Gastrocnemius medialis (tissue), 4 donors: ENCODE measurements around the gene CGB3. TPM values are rescaled to one million over a fixed set of nuclear protein-coding genes. Genes with fewer than 3 reads are reported as not detected.
"Not testable (repeated sequence)": the region's sequence is repeated elsewhere in the genome, so short reads cannot be mapped to it uniquely, and the experiment has no call there.

Source experiments
- ATAC-seq, 2 donors: fragments of 150-250 bp; one replicate each; pipeline ENCODE4 v1.9.1; 2016
- DNase-seq, 2 donors: peaks; one replicate each; pipeline ENCODE4 v3.0.0-alpha.2; 2019
- H3K27ac ChIP-seq, 4 donors: fragments of 200-600 bp; sonication (generic); 1 replicate in 1 of 4; 2 replicates in 3 of 4; pipeline ENCODE4 v1.5.1; 2016 to 2018; ENCODE audit warnings: mild to moderate bottlenecking in 2 of 4, moderate library complexity in 1 of 4
- H3K27me3 ChIP-seq, 3 donors: fragments of 200-600 bp; sonication (generic) in 2 of 3; 1 replicate in 1 of 3; 2 replicates in 2 of 3; pipeline versions ENCODE4 v1.5.1 to v1.6.0; 2016 to 2019; ENCODE audit warnings: mild to moderate bottlenecking in 1 of 3, moderate library complexity in 1 of 3
- H3K36me3 ChIP-seq, 2 donors: fragments of 200-600 bp; sonication (generic) in 1 of 2; one replicate each; pipeline ENCODE4 v1.5.1; 2017 to 2018
- H3K4me1 ChIP-seq, 2 donors: fragments of 200-600 bp; sonication (generic) in 1 of 2; one replicate each; pipeline ENCODE4 v1.5.1; 2016 to 2017; ENCODE audit warnings: mild to moderate bottlenecking in 2 of 2
- H3K4me3 ChIP-seq, 4 donors: fragments of 200-600 bp; sonication (generic) in 3 of 4; 1 replicate in 1 of 4; 2 replicates in 3 of 4; pipeline ENCODE4 v1.5.1; 2016 to 2019; ENCODE audit warnings: mild to moderate bottlenecking in 2 of 4
- H3K9me3 ChIP-seq, 3 donors: fragments of 200-600 bp; sonication (generic) in 2 of 3; 1 replicate in 1 of 3; 2 replicates in 2 of 3; pipeline ENCODE4 v1.5.1; 2016 to 2019
- in situ Hi-C, 4 donors: fragments of 200-750 bp; cut with MboI; loops; one replicate each; pipeline versions ENCODE4 v1.15.0 to v1.8.0; 2017; ENCODE audit warnings: low sequenced_read_pairs in 4 of 4
- intact Hi-C: fragments of 100-400 bp; cut with DNase I; formaldehyde crosslinking; loops from one replicate; pipeline ENCODE4 v1.15.1; 2023; ENCODE audit warnings: low total_unique reads
- total RNA-seq, 4 donors: library from RNA; depleted of rRNA; stranded (reverse); fragments of >200 nt; gene quantifications; one replicate each; pipeline versions ENCODE4 v1.1.0 to v1.2.3, GENCODE V29; 2016
- TF ChIP-seq, protein P1 (sequence below), 5 experiments: fragments of 450-650 bp in 3 of 5; fragments of 200-600 bp in 2 of 5; sonication (generic) in 2 of 5; IDR thresholded peaks in 4 of 5; conservative IDR thresholded peaks in 1 of 5; 1 replicate in 4 of 5; 2 replicates in 1 of 5; pipeline ENCODE4 v1.5.1; 2016 to 2019; ENCODE audit warnings: antibody characterized with exemption in 5 of 5, mild to moderate bottlenecking in 3 of 5, moderate library complexity in 3 of 5

CGB3 gene
- total RNA-seq, 4 donors from 2014 or later = not detected

- intact Hi-C loops, ATAC-seq, DNase-seq, H3K27me3 ChIP-seq, H3K36me3 ChIP-seq, H3K27ac ChIP-seq, in situ Hi-C loops, H3K4me3 ChIP-seq, H3K9me3 ChIP-seq, H3K4me1 ChIP-seq: not testable (repeated sequence)
Measured at GRCh38 chr19:49038111-49038510, 14.0 kb upstream of the CGB3 start.

GRCh38 chr19:49036815-49037214, 12.7 kb upstream of the CGB3 start, which contains the start of gene CGB1:
Gene CGB1 (minus strand): TSS chr19:49036895. CDS start chr19:49036711, 184 bp downstream.
- H3K27ac ChIP-seq, DNase-seq, H3K9me3 ChIP-seq, H3K36me3 ChIP-seq, H3K27me3 ChIP-seq, H3K4me3 ChIP-seq, in situ Hi-C loops, H3K4me1 ChIP-seq, intact Hi-C loops: not testable (repeated sequence)
- ATAC-seq = peak in 1 of 2 donors; percentile 39
- TF ChIP-seq, protein P1, sequence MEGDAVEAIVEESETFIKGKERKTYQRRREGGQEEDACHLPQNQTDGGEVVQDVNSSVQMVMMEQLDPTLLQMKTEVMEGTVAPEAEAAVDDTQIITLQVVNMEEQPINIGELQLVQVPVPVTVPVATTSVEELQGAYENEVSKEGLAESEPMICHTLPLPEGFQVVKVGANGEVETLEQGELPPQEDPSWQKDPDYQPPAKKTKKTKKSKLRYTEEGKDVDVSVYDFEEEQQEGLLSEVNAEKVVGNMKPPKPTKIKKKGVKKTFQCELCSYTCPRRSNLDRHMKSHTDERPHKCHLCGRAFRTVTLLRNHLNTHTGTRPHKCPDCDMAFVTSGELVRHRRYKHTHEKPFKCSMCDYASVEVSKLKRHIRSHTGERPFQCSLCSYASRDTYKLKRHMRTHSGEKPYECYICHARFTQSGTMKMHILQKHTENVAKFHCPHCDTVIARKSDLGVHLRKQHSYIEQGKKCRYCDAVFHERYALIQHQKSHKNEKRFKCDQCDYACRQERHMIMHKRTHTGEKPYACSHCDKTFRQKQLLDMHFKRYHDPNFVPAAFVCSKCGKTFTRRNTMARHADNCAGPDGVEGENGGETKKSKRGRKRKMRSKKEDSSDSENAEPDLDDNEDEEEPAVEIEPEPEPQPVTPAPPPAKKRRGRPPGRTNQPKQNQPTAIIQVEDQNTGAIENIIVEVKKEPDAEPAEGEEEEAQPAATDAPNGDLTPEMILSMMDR (IDR thresholded peaks at IDR 0.05 in 4 of 5, conservative IDR thresholded peaks at IDR 0.05 in 1 of 5) = peak in 3 of 5 experiments; percentile 46 to 54 (median 47)

DNA sequence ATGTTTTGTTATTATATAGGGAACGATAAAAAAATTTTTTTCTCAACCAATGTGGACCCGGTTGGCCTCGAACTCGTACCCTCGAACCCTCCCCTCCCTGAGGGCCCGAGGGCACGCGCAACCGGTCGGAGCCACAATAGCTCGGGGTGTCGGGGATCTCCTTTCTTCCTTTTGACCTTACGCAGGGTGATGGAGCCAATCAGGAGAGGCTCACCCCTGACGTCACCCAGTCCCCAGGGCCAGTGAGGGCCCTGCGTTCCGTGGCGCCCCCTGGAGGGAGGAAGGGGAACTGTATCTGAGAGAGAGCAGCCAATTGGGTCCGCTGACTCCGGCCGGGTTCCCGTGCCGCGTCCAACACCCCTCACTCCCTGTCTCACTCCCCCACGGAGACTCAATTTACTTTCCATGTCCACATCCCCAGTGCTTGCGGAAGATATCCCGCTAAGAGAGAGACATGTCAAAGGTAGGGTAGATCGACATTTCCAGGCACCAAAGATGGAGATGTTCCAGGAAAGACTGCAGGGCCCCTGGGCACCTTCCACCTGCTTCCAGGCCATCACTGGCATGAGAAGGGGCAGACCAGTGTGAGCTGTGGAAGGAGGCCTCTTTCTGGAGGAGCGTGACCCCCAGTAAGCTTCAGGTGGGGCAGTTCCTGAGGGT, 7.6 kb upstream of the CGB3 start, which contains the start of gene CGB2:
TSS of gene CGB2 (plus strand) at position 249 of the 660 bp plus-strand sequence. CDS start at position 455, 206 bp downstream.
- H3K4me1 ChIP-seq, H3K27me3 ChIP-seq, H3K4me3 ChIP-seq, ATAC-seq, DNase-seq, H3K27ac ChIP-seq, H3K9me3 ChIP-seq, H3K36me3 ChIP-seq, in situ Hi-C loops, intact Hi-C loops: not testable (repeated sequence)
- TF ChIP-seq, protein P1 (IDR thresholded peaks at IDR 0.05 in 4 of 5, conservative IDR thresholded peaks at IDR 0.05 in 1 of 5) = peak in 3 of 5 experiments; percentile 20 to 39 (median 37)

- H3K27me3 ChIP-seq, ATAC-seq, H3K4me1 ChIP-seq, H3K9me3 ChIP-seq, DNase-seq, H3K4me3 ChIP-seq, in situ Hi-C loops, intact Hi-C loops, H3K27ac ChIP-seq, H3K36me3 ChIP-seq: not testable (repeated sequence)
Measured at GRCh38 chr19:49030323-49030722, 6.2 kb upstream of the CGB3 start.

DNA sequence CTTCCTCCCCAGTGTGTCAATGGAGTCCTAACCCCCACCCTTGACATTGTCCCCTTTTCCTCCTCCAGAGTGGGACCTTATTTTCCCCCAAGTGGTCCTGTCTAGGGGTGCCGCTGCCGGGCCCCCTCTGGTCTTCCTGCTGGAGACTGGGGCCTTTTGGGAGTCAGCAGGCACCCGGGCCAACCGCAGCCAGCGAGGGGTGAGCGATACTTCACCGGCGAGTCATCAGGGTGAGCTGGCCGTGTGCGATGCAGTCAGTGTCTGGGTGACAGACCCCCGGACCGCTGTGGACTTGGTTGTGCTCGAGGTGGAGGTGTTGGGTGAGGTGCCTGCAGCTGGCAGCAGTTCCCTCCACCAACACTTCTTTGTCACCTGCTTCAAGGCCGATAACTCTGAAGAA, 5.6 kb upstream of the CGB3 start:
- H3K4me1 ChIP-seq, intact Hi-C loops, ATAC-seq, H3K36me3 ChIP-seq, in situ Hi-C loops, H3K27ac ChIP-seq, H3K4me3 ChIP-seq, H3K9me3 ChIP-seq, DNase-seq, H3K27me3 ChIP-seq: not testable (repeated sequence)

- in situ Hi-C loops, H3K27ac ChIP-seq, H3K36me3 ChIP-seq, DNase-seq, H3K9me3 ChIP-seq, H3K4me3 ChIP-seq, intact Hi-C loops, H3K27me3 ChIP-seq, H3K4me1 ChIP-seq, ATAC-seq: not testable (repeated sequence)
Measured at GRCh38 chr19:49028686-49029085, 4.6 kb upstream of the CGB3 start.

- H3K36me3 ChIP-seq, ATAC-seq, in situ Hi-C loops, H3K27me3 ChIP-seq, H3K27ac ChIP-seq, H3K4me3 ChIP-seq, H3K4me1 ChIP-seq, H3K9me3 ChIP-seq, intact Hi-C loops, DNase-seq: not testable (repeated sequence)
Measured at GRCh38 chr19:49025599-49025998, 1.5 kb upstream of the CGB3 start.

DNA sequence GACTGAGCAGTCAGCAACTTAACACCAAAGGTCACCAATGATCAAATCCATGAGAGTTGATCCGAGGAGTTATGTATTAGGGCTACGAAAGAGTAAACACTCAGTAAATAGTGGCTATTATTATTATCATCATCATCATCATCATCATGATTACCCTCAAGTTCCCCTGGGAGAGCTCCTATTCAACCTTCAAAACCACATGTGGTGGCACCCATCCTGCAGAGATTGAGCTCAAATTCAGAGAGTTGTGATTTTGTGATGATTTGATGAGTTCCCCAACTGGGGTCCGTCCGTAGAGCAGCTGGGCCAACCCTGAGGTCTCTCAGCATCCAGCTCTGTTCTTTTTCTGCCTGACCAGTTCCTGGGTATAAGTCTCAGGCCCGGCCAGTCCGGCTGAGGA, 955 bp upstream of the CGB3 start:
- H3K27me3 ChIP-seq, H3K4me1 ChIP-seq, ATAC-seq, H3K36me3 ChIP-seq, DNase-seq, H3K9me3 ChIP-seq, H3K27ac ChIP-seq, intact Hi-C loops, H3K4me3 ChIP-seq, in situ Hi-C loops: not testable (repeated sequence)
